MCF 10A (cell line): ENCODE measurements around the gene ANO6. TPM values are rescaled to one million over a fixed set of nuclear protein-coding genes. Genes with fewer than 3 reads are reported as not detected.

Experiments
- BruUV-seq: library from RNA; stranded (reverse); fragments of 400-500 nt; replicated peaks from 2 replicates; lab custom pipeline; 2021; lab: Mats Ljungman, UMichigan
- CTCF ChIA-PET: fragments of 300-600 bp; sonication (Branson Sonifier 250); formaldehyde crosslinking; extraction: SDS; loops from one replicate; lab custom pipeline; 2021; ENCODE audit warnings: antibody characterized with exemption, inconsistent platforms; lab: Yijun Ruan, JAX
- POLR2A ChIA-PET: fragments of 300-600, 350-650 bp; sonication (Branson Sonifier 250); formaldehyde crosslinking; extraction: SDS; loops from one replicate; lab custom pipeline; 2020; ENCODE audit warnings: antibody characterized with exemption, inconsistent platforms; lab: Yijun Ruan, JAX
- DNase-seq: peaks from one replicate; pipeline ENCODE4 v3.0.0-alpha.2; 2018; ENCODE audit not compliant: unreplicated experiment
- H3K27ac Mint-ChIP-seq: one replicate; pipeline ENCODE4 v1.8.0; 2022; ENCODE audit warnings: mild to moderate bottlenecking, low read depth, mixed read lengths; ENCODE audit not compliant: unreplicated experiment
- H3K27me3 Mint-ChIP-seq: one replicate; pipeline ENCODE4 v1.8.0; 2022; ENCODE audit warnings: mixed read lengths; ENCODE audit not compliant: insufficient read depth, unreplicated experiment
- H3K36me3 Mint-ChIP-seq: one replicate; pipeline ENCODE4 v1.8.0; 2022; ENCODE audit warnings: mild to moderate bottlenecking, moderate library complexity, mixed read lengths; ENCODE audit not compliant: insufficient read depth, unreplicated experiment
- H3K4me1 Mint-ChIP-seq: one replicate; pipeline ENCODE4 v1.8.0; 2022; ENCODE audit warnings: mixed read lengths; ENCODE audit not compliant: insufficient read depth, unreplicated experiment
- H3K4me3 Mint-ChIP-seq: one replicate; pipeline ENCODE4 v1.8.0; 2022; ENCODE audit warnings: mild to moderate bottlenecking, moderate library complexity, mixed read lengths; ENCODE audit not compliant: unreplicated experiment
- H3K9me3 Mint-ChIP-seq: one replicate; pipeline ENCODE4 v1.8.0; 2022; ENCODE audit warnings: mixed read lengths; ENCODE audit not compliant: unreplicated experiment
- CTCF ChIP-seq: fragments of 200-600 bp; IDR thresholded peaks from one replicate; pipeline ENCODE4 v1.8.0; 2022; ENCODE audit warnings: antibody characterized with exemption, mild to moderate bottlenecking; ENCODE audit not compliant: unreplicated experiment
- intact Hi-C: fragments of 100-400 bp; cut with micrococcal nuclease; formaldehyde crosslinking; loops from 2 replicates; pipeline ENCODE4 v1.14.1; 2022
- total RNA-seq: library from RNA; stranded (reverse); gene quantifications from 2 replicates; pipeline ENCODE4 v1.2.3, GENCODE V29; 2022

The ANO6 gene
- total RNA-seq, 1 experiment from 2014 or later, result 25.4 TPM

GRCh38 chr12:45464699-45465098 is 248.8 kb downstream of the ANO6 start:
- peak; percentile 8 for DNase-seq
- ChIA-PET POLR2A (interaction anchor here (1.1 kb wide), 1 partner anchor 179 kb away, joined by 3 read pairs; no protein-coding TSS in a partner anchor), CTCF (interaction anchor here (0.7 kb wide), 1 partner anchor 70 kb away, joined by 3 read pairs; no protein-coding TSS in a partner anchor)
- H3K4me1 Mint-ChIP-seq, result no peaks in the 10 kb centered on the region
- no peaks in the 10 kb centered on the region for H3K36me3 Mint-ChIP-seq
- peaks cover 21% of the 10 kb centered on the region for H3K27me3 Mint-ChIP-seq
- no peak overlapping the region for H3K4me3 Mint-ChIP-seq
- no TSS peak for BruUV-seq
- no peaks in the 10 kb centered on the region for H3K9me3 Mint-ChIP-seq
- intact Hi-C loops, result no loop called here
- no peak for TF ChIP-seq CTCF
- H3K27ac Mint-ChIP-seq, result no peak overlapping the region

GRCh38 chr12:45468751-45469615 is 253.1 kb downstream of the ANO6 start:
- H3K4me1 Mint-ChIP-seq, result no peaks in the 10 kb centered on the region
- CTCF ChIA-PET, result interaction anchor here (0.6 kb wide), 2 partner anchors 147 to 344 kb away, joined by 3 read pairs; no protein-coding TSS in a partner anchor
- intact Hi-C loops, result no loop called here
- no peak for DNase-seq
- no peak for TF ChIP-seq CTCF
- no peaks in the 10 kb centered on the region for H3K36me3 Mint-ChIP-seq
- POLR2A ChIA-PET, result no interaction called here
- BruUV-seq, result no TSS peak
- no peak overlapping the region for H3K4me3 Mint-ChIP-seq
- H3K9me3 Mint-ChIP-seq, result no peaks in the 10 kb centered on the region
- no peaks in the 10 kb centered on the region for H3K27me3 Mint-ChIP-seq
- H3K27ac Mint-ChIP-seq, result no peak overlapping the region

DNA sequence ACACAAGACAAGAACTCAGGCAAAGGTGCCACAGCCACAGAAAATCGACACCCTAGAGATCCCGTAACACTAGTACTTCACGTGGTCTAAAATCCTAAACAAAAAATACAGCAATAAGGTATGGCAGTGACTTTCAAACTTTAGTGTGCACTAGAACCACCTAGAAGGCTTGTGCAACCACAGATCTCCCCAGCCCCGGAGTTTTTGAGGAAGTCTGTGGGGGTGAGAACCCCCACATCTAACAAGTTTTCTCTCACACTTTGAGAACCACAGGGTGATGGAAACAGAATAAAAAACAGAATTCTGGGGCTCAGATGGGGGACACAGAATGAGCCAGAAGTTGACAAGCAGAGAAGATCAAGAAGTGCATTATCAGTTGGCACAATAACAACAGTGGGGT is 254.0 kb downstream of the ANO6 start:
- H3K36me3 Mint-ChIP-seq, result no peaks in the 10 kb centered on the region
- intact Hi-C loops, result no loop called here
- H3K4me1 Mint-ChIP-seq, result no peaks in the 10 kb centered on the region
- no peak overlapping the region for H3K4me3 Mint-ChIP-seq
- ChIA-PET POLR2A (no interaction called here), CTCF (interaction anchor here (0.6 kb wide), 2 partner anchors 146 to 345 kb away, joined by 3 read pairs; no protein-coding TSS in a partner anchor)
- BruUV-seq, result no TSS peak
- H3K27me3 Mint-ChIP-seq, result no peaks in the 10 kb centered on the region
- no peak overlapping the region for H3K27ac Mint-ChIP-seq
- no peak for TF ChIP-seq CTCF
- DNase-seq, result no peak
- no peaks in the 10 kb centered on the region for H3K9me3 Mint-ChIP-seq

- BruUV-seq, result no TSS peak
- ChIA-PET CTCF (interaction anchor here (1.1 kb wide), 1 partner anchor 11 kb away, joined by 3 read pairs; no protein-coding TSS in a partner anchor), POLR2A (no interaction called here)
Measured at GRCh38 chr12:45473636-45474035, 257.7 kb downstream of the ANO6 start.

More at GRCh38 chr12:45473636-45474035, 257.7 kb downstream of the ANO6 start:
- no peaks in the 10 kb centered on the region for H3K9me3 Mint-ChIP-seq
- intact Hi-C loops, result no loop called here
- no peak for DNase-seq
- H3K27me3 Mint-ChIP-seq, result no peaks in the 10 kb centered on the region
- no peaks in the 10 kb centered on the region for H3K4me1 Mint-ChIP-seq
- H3K36me3 Mint-ChIP-seq, result no peaks in the 10 kb centered on the region
- H3K27ac Mint-ChIP-seq, result no peak overlapping the region
- TF ChIP-seq CTCF, result no peak
- H3K4me3 Mint-ChIP-seq, result no peak overlapping the region
